ENCODE results near the gene PPM1B. TPM values are rescaled to one million over a fixed set of nuclear protein-coding genes. Genes with fewer than 3 reads are reported as not detected.

The PPM1B gene
- total and polyA plus RNA-seq, 2 donors (not counting 3 experiments of a cell fraction or from before 2014, with no cell fraction given): 8.0 to 24.1 TPM

- ChIA-PET POLR2A (no interaction called here), CTCF (interaction anchor here (1.3 to 1.6 kb wide), 3 partner anchors 11 to 23 kb away, joined by 3 to 6 read pairs (median 4); partner anchors contain the start of gene PPM1B)
- no peaks in the 10 kb centered on the region for H3K9me3 ChIP-seq (replicated peaks; ENCODE audit: control insufficient read depth, insufficient read depth, low read length)
- H2AFZ ChIP-seq (ENCODE audit: low read depth, low read length): no peak overlapping the region
- intact Hi-C loops (cut with micrococcal nuclease) (no loop called here), dilution Hi-C loops (cut with MboI; ENCODE audit: extremely low pct_ligation_motif_present, low sequenced_read_pairs) (no loop called here)
- H3K79me2 ChIP-seq (ENCODE audit: control insufficient read depth, insufficient read depth, low read length): peaks cover 48% of the 10 kb centered on the region
- FAIRE-seq: no peak
- BruUV-seq (replicated peaks): no TSS peak
- no peak overlapping the region for H3K27ac ChIP-seq (ENCODE audit: insufficient read depth, low read depth, low read length)
- peaks cover 3% of the 10 kb centered on the region for H4K20me1 ChIP-seq (replicated peaks; ENCODE audit: control insufficient read depth, extremely low read depth, insufficient read depth, low read length)
- no peaks in the 10 kb centered on the region for H3K36me3 ChIP-seq (ENCODE audit: control insufficient read depth in 2 of 2, extremely low read depth in 1 of 2, insufficient read depth in 2 of 2, low read length in 2 of 2)
- no peak for DNase-seq (ENCODE audit: low read depth, low spot score)
- no peaks in the 10 kb centered on the region for H3K4me1 ChIP-seq (ENCODE audit: control insufficient read depth, extremely low read depth, insufficient read depth, low read length)
- H3K9me1 ChIP-seq (replicated peaks; ENCODE audit: control insufficient read depth, extremely low read depth, insufficient read depth, low read length): no peaks in the 10 kb centered on the region
- no peak overlapping the region for H3K9ac ChIP-seq (replicated peaks; ENCODE audit: extremely low read depth, insufficient read depth, low read length)
- H3K4me3 ChIP-seq (replicated peaks in 1 of 3; ENCODE audit: insufficient read depth in 1 of 3, low read depth in 1 of 3, low read length in 3 of 3): no peak overlapping the region
- no peaks in the 10 kb centered on the region for H3K27me3 ChIP-seq (ENCODE audit: control insufficient read depth in 2 of 2, insufficient read depth in 2 of 2, low read length in 2 of 2)
- no peak overlapping the region for H3K4me2 ChIP-seq (ENCODE audit: insufficient read depth, low read length)
- no peak for TF ChIP-seq EZH2 (IDR thresholded peaks at IDR 0.05; ENCODE audit: borderline replicate concordance, low read depth, low read length, severe bottlenecking)
- no peak for TF ChIP-seq POLR2AphosphoS5 (IDR thresholded peaks at IDR 0.05; ENCODE audit: insufficient read depth, low read depth, low read length)
- TF ChIP-seq GATA2 (IDR thresholded peaks at IDR 0.05; ENCODE audit: insufficient read depth, insufficient read length, low read depth, low read length): no peak
- no peak for TF ChIP-seq MYC (IDR thresholded peaks at IDR 0.05; ENCODE audit: low read depth, low read length)
- no peak for TF ChIP-seq CTCF (IDR thresholded peaks at IDR 0.05; ENCODE audit: extremely low read depth in 1 of 2, insufficient read depth in 1 of 2, low read depth in 1 of 2, low read length in 2 of 2)
- TF ChIP-seq POLR2A (IDR thresholded peaks at IDR 0.05; ENCODE audit: low read depth, low read length): no peak
- no peak for TF ChIP-seq FOS (IDR thresholded peaks at IDR 0.05; ENCODE audit: borderline replicate concordance, insufficient read depth, low read length)
- no peak for TF ChIP-seq JUN (IDR thresholded peaks at IDR 0.05; ENCODE audit: borderline replicate concordance, insufficient read depth, insufficient read length, low read depth)
- no peak for TF ChIP-seq MAX (IDR thresholded peaks at IDR 0.05; ENCODE audit: insufficient read depth, insufficient read length)
Measured at GRCh38 chr2:44181648-44182047, 13.0 kb downstream of the PPM1B start.

Measured in endothelial cell of umbilical vein (primary cell).